ENCODE results near the gene PIP5K1B. TPM values are rescaled to one million over a fixed set of nuclear protein-coding genes. Genes with fewer than 3 reads are reported as not detected.

The PIP5K1B gene
- polyA plus RNA-seq, 1 donor (not counting 4 experiments of a cell fraction or from before 2014, with no cell fraction given) = not detected

DNA sequence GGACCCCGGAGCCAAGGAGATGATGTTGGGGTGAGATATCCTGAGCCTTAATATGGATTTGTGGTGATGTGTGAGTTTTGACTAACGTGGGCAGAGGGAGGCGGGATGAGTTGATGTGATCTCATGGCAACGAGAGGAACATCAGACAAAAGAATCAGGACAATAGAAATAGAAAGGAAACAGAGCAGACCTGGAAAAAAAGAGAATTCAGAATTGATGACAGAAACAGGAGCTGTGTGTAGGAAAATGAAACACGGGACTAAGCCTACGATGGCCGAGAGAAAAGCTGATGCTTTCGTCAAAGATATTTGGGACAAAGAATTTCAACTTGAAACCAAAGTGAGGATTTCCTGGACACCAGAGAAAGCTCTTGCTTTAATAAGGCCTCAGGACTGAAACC lies 298.0 kb downstream of the PIP5K1B start:
- DNase-seq (ENCODE audit: low read depth, low spot score) (no peak), FAIRE-seq (no peak)
- no peaks in the 10 kb centered on the region for H3K27me3 ChIP-seq (ENCODE audit: control insufficient read depth, extremely low read depth, insufficient read depth, low read length)
- no peak overlapping the region for H3K4me3 ChIP-seq (ENCODE audit: control insufficient read depth in 2 of 3, extremely low read depth in 1 of 3, insufficient read depth in 2 of 3, low read depth in 1 of 3, low read length in 3 of 3)
- dilution Hi-C loops (cut with MboI; ENCODE audit: extremely low pct_ligation_motif_present, low sequenced_read_pairs) = no loop called here
- no peaks in the 10 kb centered on the region for H3K9me3 ChIP-seq (ENCODE audit: control insufficient read depth, low read depth, low read length)
- H3K9me1 ChIP-seq (ENCODE audit: control insufficient read depth, extremely low read depth, insufficient read depth, low read length) = no peaks in the 10 kb centered on the region
- H2AFZ ChIP-seq (ENCODE audit: control insufficient read depth, low read length) = no peak overlapping the region
- no peaks in the 10 kb centered on the region for H3K4me1 ChIP-seq (ENCODE audit: control insufficient read depth, extremely low read depth, insufficient read depth, low read length)
- H3K4me2 ChIP-seq (ENCODE audit: control insufficient read depth, extremely low read depth, insufficient read depth, low read depth, low read length) = no peak overlapping the region
- no peaks in the 10 kb centered on the region for H4K20me1 ChIP-seq (ENCODE audit: control insufficient read depth, extremely low read depth, insufficient read depth, low read length)
- no peak overlapping the region for H3K9ac ChIP-seq (ENCODE audit: control insufficient read depth, extremely low read depth, insufficient read depth, low read length)
- no peak overlapping the region for H3K27ac ChIP-seq (ENCODE audit: control insufficient read depth, insufficient read depth, low read length)
- H3K36me3 ChIP-seq (ENCODE audit: control insufficient read depth in 2 of 2, extremely low read depth in 1 of 2, insufficient read depth in 2 of 2, low read length in 2 of 2) = no peaks in the 10 kb centered on the region
- no peaks in the 10 kb centered on the region for H3K79me2 ChIP-seq (ENCODE audit: control insufficient read depth, insufficient read depth, low read length)
- no peak for TF ChIP-seq CTCF (optimal IDR thresholded peaks at IDR 0.05 in 1 of 3, IDR thresholded peaks at IDR 0.05 in 1 of 3, conservative IDR thresholded peaks at IDR 0.05 in 1 of 3; ENCODE audit: extremely low read depth in 1 of 3, insufficient read depth in 2 of 3, low read length in 3 of 3)
- no peak for TF ChIP-seq EZH2 (IDR thresholded peaks at IDR 0.05; ENCODE audit: low read length)

DNA sequence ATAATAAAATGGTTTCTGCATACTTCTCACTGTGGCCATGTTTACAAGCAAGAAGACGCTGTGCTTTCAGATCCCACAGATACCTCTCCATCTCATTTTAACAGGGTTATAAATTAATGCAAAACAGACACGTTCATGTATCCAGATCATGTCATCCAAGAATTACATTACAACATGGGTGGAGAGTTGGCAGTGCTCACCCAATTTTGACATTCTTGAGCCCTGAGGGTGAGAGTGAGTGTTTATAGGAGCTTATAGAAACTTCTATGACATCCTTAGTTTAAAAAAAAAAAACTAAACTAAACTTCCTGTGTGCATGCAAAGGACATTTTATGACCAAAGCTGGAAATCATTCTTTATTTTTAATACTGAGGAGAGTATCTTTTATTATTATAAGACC lies 299.8 kb downstream of the PIP5K1B start:
- no peaks in the 10 kb centered on the region for H3K79me2 ChIP-seq (ENCODE audit: control insufficient read depth, insufficient read depth, low read length)
- H3K4me1 ChIP-seq (ENCODE audit: control insufficient read depth, extremely low read depth, insufficient read depth, low read length) = peaks cover 5% of the 10 kb centered on the region
- dilution Hi-C loops (cut with MboI; ENCODE audit: extremely low pct_ligation_motif_present, low sequenced_read_pairs) = no loop called here
- H4K20me1 ChIP-seq (ENCODE audit: control insufficient read depth, extremely low read depth, insufficient read depth, low read length) = no peaks in the 10 kb centered on the region
- no peak overlapping the region for H2AFZ ChIP-seq (ENCODE audit: control insufficient read depth, low read length)
- FAIRE-seq = no peak
- H3K4me3 ChIP-seq (ENCODE audit: control insufficient read depth in 2 of 3, extremely low read depth in 1 of 3, insufficient read depth in 2 of 3, low read depth in 1 of 3, low read length in 3 of 3) = no peak overlapping the region
- no peaks in the 10 kb centered on the region for H3K9me3 ChIP-seq (ENCODE audit: control insufficient read depth, low read depth, low read length)
- H3K4me2 ChIP-seq (ENCODE audit: control insufficient read depth, extremely low read depth, insufficient read depth, low read depth, low read length) = no peak overlapping the region
- H3K9me1 ChIP-seq (ENCODE audit: control insufficient read depth, extremely low read depth, insufficient read depth, low read length) = no peaks in the 10 kb centered on the region
- H3K36me3 ChIP-seq (ENCODE audit: control insufficient read depth in 2 of 2, extremely low read depth in 1 of 2, insufficient read depth in 2 of 2, low read length in 2 of 2) = no peaks in the 10 kb centered on the region
- no peaks in the 10 kb centered on the region for H3K27me3 ChIP-seq (ENCODE audit: control insufficient read depth, extremely low read depth, insufficient read depth, low read length)
- H3K9ac ChIP-seq (ENCODE audit: control insufficient read depth, extremely low read depth, insufficient read depth, low read length) = no peak overlapping the region
- no peak for DNase-seq (ENCODE audit: low read depth, low spot score)
- no peak for TF ChIP-seq CTCF (optimal IDR thresholded peaks at IDR 0.05 in 1 of 3, IDR thresholded peaks at IDR 0.05 in 1 of 3, conservative IDR thresholded peaks at IDR 0.05 in 1 of 3; ENCODE audit: extremely low read depth in 1 of 3, insufficient read depth in 2 of 3, low read length in 3 of 3)
- no peak for TF ChIP-seq EZH2 (IDR thresholded peaks at IDR 0.05; ENCODE audit: low read length)
- no peak overlapping the region for H3K27ac ChIP-seq (ENCODE audit: control insufficient read depth, insufficient read depth, low read length)
